ENCODE results near the gene TMEM259.
"Not testable (repeated sequence)": the region's sequence is repeated elsewhere in the genome, so short reads cannot be mapped to it uniquely, and the experiment has no call there.

Gene TMEM259

GRCh38 chr19:1028062-1028926 is 7.4 kb upstream of the TMEM259 start:
- TF ChIP-seq Cebpa-rat (IDR thresholded peaks at IDR 0.05): no peak
- Histone ChIP-seq H3K36me3 (peaks cover 0 to 30% (median 0%) of the 10 kb centered on the region in 11 experiments; a peak in 8 of 22 replicates), H4K20me1 (peaks cover 0 to 42% (median 13%) of the 10 kb centered on the region in 11 experiments; a peak in 13 of 22 replicates), H3K4me2 (peak overlapping the region; percentile 69 to 99 (median 95)), H3K9me3 (replicated peaks in 1 of 11) (no peaks in the 10 kb centered on the region), H3K27ac (no peak overlapping the region), H3K9ac (peak overlapping the region in 6 of 11 experiments; percentile 18 to 77 (median 56); a peak in 9 of 22 replicates), H3K27me3 (peaks cover 10 to 48% (median 45%) of the 10 kb centered on the region in 11 experiments; a peak in 21 of 22 replicates), H3K4me1 (peaks cover 8 to 37% (median 31%) of the 10 kb centered on the region in 10 experiments; a peak in 19 of 20 replicates), H3K4me3 (peak overlapping the region in 8 of 10 experiments; percentile 26 to 92 (median 65); a peak in 13 of 20 replicates)

GRCh38 chr19:1027650-1028061 is 6.7 kb upstream of the TMEM259 start:
- Histone ChIP-seq H3K36me3 (peaks cover 0 to 24% (median 0%) of the 10 kb centered on the region in 11 experiments; a peak in 8 of 22 replicates), H3K4me2 (peak overlapping the region; percentile 91 to 99 (median 95)), H3K9ac (peak overlapping the region in 4 of 11 experiments; percentile 26 to 79 (median 55); a peak in 5 of 22 replicates), H3K9me3 (replicated peaks in 1 of 11) (no peaks in the 10 kb centered on the region), H3K4me3 (peak overlapping the region in 7 of 10 experiments; percentile 26 to 92 (median 79); a peak in 12 of 20 replicates), H3K27ac (no peak overlapping the region), H4K20me1 (peaks cover 0 to 42% (median 13%) of the 10 kb centered on the region in 11 experiments; a peak in 13 of 22 replicates), H3K4me1 (peaks cover 8 to 39% (median 33%) of the 10 kb centered on the region in 10 experiments; a peak in 19 of 20 replicates), H3K27me3 (peaks cover 10 to 48% (median 45%) of the 10 kb centered on the region in 11 experiments; a peak in 21 of 22 replicates)
- no peak for TF ChIP-seq Cebpa-rat (IDR thresholded peaks at IDR 0.05)

DNA sequence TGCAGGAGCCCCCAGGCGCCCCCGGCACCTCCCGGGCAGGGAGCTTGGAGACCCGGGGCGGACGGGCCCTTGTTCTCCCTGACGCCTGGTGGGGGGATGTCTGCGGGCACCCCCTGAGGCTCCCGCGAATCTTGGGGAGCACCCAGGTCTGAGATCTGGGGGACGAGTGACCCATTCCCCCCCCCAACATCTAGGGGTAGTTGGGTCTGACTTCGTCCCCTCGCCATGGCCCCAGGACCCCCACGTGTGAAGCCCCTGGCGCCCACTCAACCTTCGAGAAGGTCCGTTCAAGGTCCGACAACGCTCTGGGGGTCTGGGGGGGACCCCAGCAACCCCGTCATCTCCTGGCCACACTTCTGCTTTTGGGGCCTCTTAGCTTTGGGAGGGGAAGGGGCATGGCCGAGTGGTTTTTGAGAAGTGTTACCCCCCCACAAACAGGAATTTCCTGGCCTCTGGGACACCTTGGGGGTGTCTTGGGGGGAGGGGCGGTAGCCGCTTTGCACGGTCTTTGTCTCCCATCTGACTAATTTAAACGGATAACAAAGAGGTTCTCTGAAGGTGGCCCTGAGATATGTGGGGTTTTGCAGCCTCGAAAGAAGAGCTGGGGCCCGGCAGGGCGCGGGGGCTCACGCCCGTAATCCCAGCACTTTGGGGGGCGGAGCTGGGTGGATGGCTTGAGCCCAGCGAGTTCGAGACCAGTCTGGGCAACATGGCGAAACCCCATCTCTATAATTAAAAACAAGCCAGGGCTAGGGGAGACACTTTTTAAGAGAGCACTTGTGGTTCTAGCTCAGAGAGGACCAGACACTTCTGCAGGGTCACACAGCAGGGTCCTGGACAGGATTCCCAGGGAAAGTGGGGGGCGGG is 6.1 kb upstream of the TMEM259 start:
- H3K27ac ChIP-seq: peak overlapping the region in 6 of 11 experiments; percentile 32 to 57 (median 50); a peak in 11 of 22 replicates
- no peak for TF ChIP-seq Cebpa-rat (IDR thresholded peaks at IDR 0.05)

DNA sequence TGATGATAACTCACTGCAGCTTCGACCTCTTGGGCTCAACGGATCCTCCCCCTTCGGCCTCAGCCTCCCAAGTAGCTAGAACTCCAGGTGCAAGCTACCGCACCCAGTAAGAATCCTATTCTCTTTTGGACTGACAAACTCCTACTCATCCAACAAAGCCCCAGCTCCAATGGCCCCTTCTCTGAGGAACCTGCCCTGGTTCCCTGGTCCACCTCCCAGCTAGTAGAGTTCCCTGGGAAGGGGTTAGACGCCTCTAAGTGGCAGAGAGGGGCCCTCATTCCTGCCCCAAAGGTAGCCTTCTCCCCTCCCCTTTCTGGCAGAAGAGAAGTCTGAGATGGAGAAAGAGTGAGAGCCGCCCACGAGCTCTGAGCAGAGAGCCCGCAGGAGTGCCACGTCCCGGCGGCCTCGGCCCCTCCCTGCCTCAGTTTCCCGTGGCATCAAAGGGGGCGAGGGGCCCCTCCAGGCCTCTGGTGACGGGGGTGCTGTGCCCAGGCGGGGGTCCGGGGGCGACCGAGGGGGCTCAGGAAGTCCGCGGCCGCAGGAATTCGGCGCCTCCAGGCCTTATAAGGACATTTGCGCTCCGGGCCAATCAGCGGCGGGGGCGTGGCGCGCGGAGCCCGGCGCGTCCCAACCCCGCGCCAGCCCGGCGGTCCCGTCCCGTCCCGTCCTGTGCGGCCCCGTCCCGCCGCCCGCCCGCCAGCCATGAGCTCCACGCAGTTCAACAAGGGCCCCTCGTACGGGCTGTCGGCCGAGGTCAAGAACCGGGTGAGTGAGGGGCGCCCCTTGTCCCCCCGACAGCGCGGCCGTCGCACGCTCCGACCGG is 5.2 kb upstream of the TMEM259 start, which contains the start of gene CNN2:
TSS of gene CNN2 (plus strand) at position 649 of the 823 bp plus-strand sequence. CDS start at position 703, 54 bp downstream.
- Histone ChIP-seq H3K9ac (peak within 1 kb of the TSS; percentile 36 to 79 (median 69); a peak in 21 of 22 replicates), H3K9me3 (replicated peaks in 1 of 11) (no peaks in the 10 kb centered on the region), H3K36me3 (peaks cover 0 to 12% (median 0%) of the 10 kb centered on the region in 11 experiments; a peak in 2 of 22 replicates), H3K4me2 (peak within 1 kb of the TSS; percentile 91 to 99 (median 95)), H3K4me1 (peaks cover 8 to 50% (median 39%) of the 10 kb centered on the region in 10 experiments; a peak in 19 of 20 replicates), H3K27me3 (peaks cover 10 to 48% (median 45%) of the 10 kb centered on the region in 11 experiments; a peak in 21 of 22 replicates), H4K20me1 (peaks cover 0 to 37% (median 13%) of the 10 kb centered on the region in 11 experiments; a peak in 13 of 22 replicates), H3K27ac (peak within 1 kb of the TSS in 7 of 11 experiments; percentile 35 to 63 (median 49); a peak in 13 of 22 replicates), H3K4me3 (peak within 1 kb of the TSS; percentile 58 to 92 (median 64))
- TF ChIP-seq Cebpa-rat (IDR thresholded peaks at IDR 0.05): no peak

More for the DNA sequence above, 6.1 kb upstream of the TMEM259 start:
- H3K4me1 ChIP-seq: peaks cover 8 to 45% (median 38%) of the 10 kb centered on the region in 10 experiments; a peak in 19 of 20 replicates
- H3K4me2 ChIP-seq: peak overlapping the region; percentile 91 to 99 (median 95)
- peaks cover 10 to 48% (median 45%) of the 10 kb centered on the region in 11 experiments; a peak in 21 of 22 replicates for H3K27me3 ChIP-seq
- peaks cover 0 to 37% (median 13%) of the 10 kb centered on the region in 11 experiments; a peak in 13 of 22 replicates for H4K20me1 ChIP-seq
- peak overlapping the region; percentile 58 to 92 (median 64) for H3K4me3 ChIP-seq
- peak overlapping the region; percentile 36 to 79 (median 69); a peak in 21 of 22 replicates for H3K9ac ChIP-seq
- H3K36me3 ChIP-seq: peaks cover 0 to 18% (median 0%) of the 10 kb centered on the region in 11 experiments; a peak in 7 of 22 replicates
- no peaks in the 10 kb centered on the region for H3K9me3 ChIP-seq (replicated peaks in 1 of 11)

DNA sequence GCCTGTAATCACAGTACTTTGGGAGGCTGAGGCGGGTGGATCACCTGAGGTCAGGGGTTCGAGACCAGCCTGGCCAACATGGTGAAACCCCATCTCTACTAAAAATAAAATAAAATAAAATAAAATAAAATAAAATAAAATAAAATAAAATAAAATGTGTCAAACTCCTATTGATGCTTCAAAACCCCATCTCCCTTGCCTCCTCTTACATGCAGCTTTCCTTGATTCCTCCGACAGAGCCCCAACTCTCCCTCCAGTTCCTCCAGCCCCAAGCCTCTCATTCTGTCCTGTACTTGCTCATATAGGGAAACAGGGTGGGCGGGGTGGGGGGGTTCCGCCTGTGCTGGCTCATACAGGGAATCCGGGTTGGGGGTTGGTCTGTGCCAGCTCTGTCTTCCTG is 4.2 kb upstream of the TMEM259 start:
- H3K4me2 ChIP-seq; H3K9me3 ChIP-seq (replicated peaks in 1 of 11); H3K9ac ChIP-seq; H3K4me3 ChIP-seq; H3K36me3 ChIP-seq; H3K27ac ChIP-seq: not testable (repeated sequence)
- Histone ChIP-seq H3K4me1 (peaks cover 8 to 50% (median 39%) of the 10 kb centered on the region in 10 experiments; a peak in 19 of 20 replicates), H3K27me3 (peaks cover 10 to 47% (median 45%) of the 10 kb centered on the region in 11 experiments; a peak in 21 of 22 replicates), H4K20me1 (peaks cover 4 to 33% (median 16%) of the 10 kb centered on the region in 11 experiments; a peak in 20 of 22 replicates)

GRCh38 chr19:1023883-1024188 is 2.9 kb upstream of the TMEM259 start:
- not testable (repeated sequence) for H3K4me2 ChIP-seq; H3K9me3 ChIP-seq (replicated peaks in 1 of 11); H3K9ac ChIP-seq; H3K4me3 ChIP-seq; H3K27ac ChIP-seq; H3K36me3 ChIP-seq
- Histone ChIP-seq H3K4me1 (peaks cover 16 to 55% (median 48%) of the 10 kb centered on the region in 10 experiments), H4K20me1 (peaks cover 16 to 34% (median 27%) of the 10 kb centered on the region in 11 experiments), H3K27me3 (peaks cover 10 to 35% (median 33%) of the 10 kb centered on the region in 11 experiments; a peak in 21 of 22 replicates)

DNA sequence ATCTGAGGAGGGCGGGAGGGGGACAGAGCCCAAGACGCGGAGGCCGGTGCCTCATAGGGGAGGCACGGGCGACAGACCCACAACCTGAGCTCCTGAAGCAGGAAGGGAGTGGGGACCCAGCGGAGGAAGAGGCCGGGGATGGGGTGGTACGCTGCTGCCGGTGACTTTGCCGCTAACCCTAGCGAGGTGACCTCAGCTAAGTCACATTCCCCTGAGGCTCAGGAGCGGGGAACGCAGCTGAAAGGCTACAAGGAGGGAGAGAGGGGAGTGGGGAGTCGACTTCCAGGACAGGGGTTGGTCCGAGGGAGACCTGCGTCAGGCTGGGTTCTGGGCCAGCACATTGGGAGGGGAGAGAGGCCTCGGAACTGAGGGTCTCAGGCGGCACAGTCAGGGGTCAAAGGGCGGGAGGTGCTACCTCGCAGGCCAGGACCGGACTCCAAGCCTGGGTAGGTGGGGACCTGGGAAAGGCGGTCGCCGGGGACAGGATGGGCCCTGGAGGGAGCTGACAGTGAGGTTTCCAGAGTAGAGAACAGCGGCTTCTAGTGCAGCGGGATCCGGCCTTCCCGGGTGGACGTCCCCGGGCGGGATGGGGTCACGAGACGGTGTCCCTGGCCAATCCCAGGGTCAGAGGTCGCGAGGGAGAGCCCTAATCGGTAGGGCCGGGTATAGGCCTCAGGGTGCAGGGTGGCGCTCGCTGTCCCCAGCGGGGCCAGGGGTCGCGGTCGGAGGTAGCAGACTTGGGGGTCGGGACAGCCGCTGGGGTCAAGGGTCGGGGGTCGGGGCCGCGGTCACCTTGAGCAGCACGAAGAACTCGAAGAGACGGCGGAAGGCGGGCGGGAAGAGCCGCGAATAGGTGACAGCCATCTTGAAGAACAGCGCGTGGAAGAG is 699 bp downstream of the TMEM259 start:
- Histone ChIP-seq H3K4me2 (peak overlapping the region; percentile 90 to 100 (median 99)), H3K4me3 (peak overlapping the region; percentile 86 to 100 (median 97)), H3K27me3 (no peaks in the 10 kb centered on the region), H3K27ac (peak overlapping the region; percentile 94 to 99 (median 97)), H4K20me1 (peaks cover 52 to 56% (median 53%) of the 10 kb centered on the region in 11 experiments), H3K36me3 (peaks cover 12 to 46% (median 32%) of the 10 kb centered on the region in 11 experiments; a peak in 21 of 22 replicates), H3K9me3 (replicated peaks in 1 of 11) (no peaks in the 10 kb centered on the region), H3K4me1 (peaks cover 37 to 49% (median 46%) of the 10 kb centered on the region in 10 experiments), H3K9ac (peak overlapping the region; percentile 95 to 100 (median 98))
- no peak for TF ChIP-seq Cebpa-rat (IDR thresholded peaks at IDR 0.05)
